Lower lobe of right lung (tissue), 2 donors: Measurements from ENCODE around the gene DUSP28. TPM values are rescaled to one million over a fixed set of nuclear protein-coding genes. Genes with fewer than 3 reads are reported as not detected.
"Not testable (repeated sequence)": the region's sequence is repeated elsewhere in the genome, so short reads cannot be mapped to it uniquely, and the experiment has no call there.

Source experiments
- ATAC-seq, 2 donors: fragments of 200-7000 bp; cut with Tn5 transposase; one replicate each; pipeline ENCODE4 v1.9.1; 2020 to 2022; ENCODE audit warnings: mild to moderate bottlenecking in 2 of 2, moderate library complexity in 2 of 2
- DNase-seq: peaks from one replicate; pipeline ENCODE4 v3.0.0-alpha.2; 2020
- H3K27ac ChIP-seq: fragments of 200-600 bp; one replicate; pipeline ENCODE4 v1.8.0; 2022
- H3K27me3 ChIP-seq: fragments of 200-600 bp; one replicate; pipeline ENCODE4 v1.8.0; 2022; ENCODE audit warnings: low read depth
- H3K36me3 ChIP-seq: fragments of 200-600 bp; one replicate; pipeline ENCODE4 v1.8.0; 2022; ENCODE audit warnings: mild to moderate bottlenecking
- H3K4me1 ChIP-seq: fragments of 200-600 bp; one replicate; pipeline ENCODE4 v1.8.0; 2022
- H3K4me3 ChIP-seq: fragments of 200-600 bp; one replicate; pipeline ENCODE4 v1.8.0; 2022; ENCODE audit warnings: mild to moderate bottlenecking
- H3K9me3 ChIP-seq: fragments of 200-600 bp; one replicate; pipeline ENCODE4 v1.8.0; 2022
- CTCF ChIP-seq: fragments of 200-600 bp; IDR thresholded peaks from one replicate; pipeline ENCODE4 v1.8.0; 2022; ENCODE audit warnings: antibody characterized with exemption, mild to moderate bottlenecking
- intact Hi-C: fragments of 100-400 bp; cut with DNase I; formaldehyde crosslinking; loops from one replicate; pipeline ENCODE4 v1.11.0; 2022
- total RNA-seq: library from RNA; stranded (reverse); fragmentation: NEBNext Ultra II Directional; extraction: Animal tissue kit (Norgen Biotek cat#: 25700); gene quantifications from one replicate; pipeline ENCODE4 v1.2.1, GENCODE V29; 2021
- donor health status: DM: no; HTN: yes; CAD: no; lungs with severe emphysema.

DUSP28 gene
- total RNA-seq, 1 donor from 2014 or later = 5.7 TPM

DNA sequence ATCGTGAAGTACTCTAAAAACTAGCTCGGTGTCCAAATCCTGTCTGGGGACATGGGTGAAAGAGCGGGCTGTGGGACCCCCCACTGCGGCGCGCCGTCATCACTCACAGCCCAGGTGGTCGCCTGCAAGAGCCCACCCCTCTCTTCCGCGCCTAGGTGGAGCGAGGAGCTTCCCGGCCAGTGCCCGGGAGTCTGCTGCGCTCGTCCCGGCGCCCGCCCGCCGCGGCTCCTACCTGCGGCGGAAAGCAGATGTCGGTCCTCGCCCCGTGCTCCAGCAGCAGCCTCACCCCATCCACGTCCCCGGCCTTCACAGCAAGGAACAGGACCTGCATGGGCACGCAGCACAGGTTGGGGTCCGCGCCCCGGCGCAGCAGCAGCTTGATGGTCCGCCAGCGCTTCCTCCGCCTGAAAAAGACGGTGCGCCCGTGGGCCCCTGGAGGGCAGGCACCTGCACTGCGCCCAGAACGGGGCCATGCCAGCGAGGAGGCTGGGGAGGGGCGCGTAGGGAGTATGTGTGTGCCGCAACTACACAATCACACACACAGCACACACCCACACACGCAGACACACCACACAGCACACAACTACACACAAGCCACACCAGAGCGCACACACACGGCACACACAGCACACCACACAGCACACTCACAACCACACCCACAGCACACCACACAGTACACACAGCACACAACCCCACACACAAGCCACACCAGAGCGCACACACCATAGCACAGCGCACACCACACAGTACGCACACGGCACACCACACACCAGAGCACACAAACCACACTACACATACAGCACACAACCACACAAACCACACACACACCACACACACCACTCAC, 39.8 kb upstream of the DUSP28 start:
- TF ChIP-seq CTCF = no peak
- Histone ChIP-seq H3K9me3 (no peaks in the 10 kb centered on the region), H3K27ac (no peak overlapping the region), H3K4me1 (peaks cover 6% of the 10 kb centered on the region), H3K27me3 (peaks cover 6% of the 10 kb centered on the region), H3K36me3 (peaks cover 27% of the 10 kb centered on the region), H3K4me3 (no peak overlapping the region)
- ATAC-seq = peak; percentile 28 to 48
- no peak for DNase-seq
- intact Hi-C loops = no loop called here

DNA sequence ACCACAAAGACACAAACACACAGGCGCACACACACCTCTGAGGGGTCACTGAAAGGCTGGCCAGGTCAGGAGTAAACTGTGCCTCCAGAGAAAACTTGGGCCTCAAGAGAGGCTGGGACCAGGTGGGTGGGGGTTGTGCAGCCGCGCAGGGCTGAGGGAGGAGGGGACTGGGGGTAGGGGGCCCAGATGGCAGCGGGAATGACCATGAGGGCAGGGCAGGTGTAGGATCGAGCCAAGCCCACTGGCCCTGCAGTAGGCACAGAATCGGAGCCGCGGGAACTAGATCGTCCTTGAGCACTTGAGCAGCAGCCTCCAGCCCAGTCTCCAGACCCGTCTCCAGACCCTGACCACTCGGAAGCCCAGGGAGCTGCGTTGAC, 39.2 kb upstream of the DUSP28 start:
- Histone ChIP-seq H3K9me3 (no peaks in the 10 kb centered on the region), H3K4me1 (peaks cover 6% of the 10 kb centered on the region), H3K27ac (no peak overlapping the region), H3K27me3 (peaks cover 6% of the 10 kb centered on the region), H3K4me3 (no peak overlapping the region), H3K36me3 (peaks cover 30% of the 10 kb centered on the region)
- no peak for TF ChIP-seq CTCF
- intact Hi-C loops = no loop called here
- no peak for ATAC-seq
- DNase-seq = no peak

- H3K4me1 ChIP-seq, H3K4me3 ChIP-seq, DNase-seq, ATAC-seq, H3K27ac ChIP-seq, intact Hi-C loops, H3K9me3 ChIP-seq, H3K27me3 ChIP-seq: not testable (repeated sequence)
- H3K36me3 ChIP-seq = peaks cover 30% of the 10 kb centered on the region
These were observed 38.3 kb upstream of the DUSP28 start for GRCh38 chr2:240521885-240522284.

DNA sequence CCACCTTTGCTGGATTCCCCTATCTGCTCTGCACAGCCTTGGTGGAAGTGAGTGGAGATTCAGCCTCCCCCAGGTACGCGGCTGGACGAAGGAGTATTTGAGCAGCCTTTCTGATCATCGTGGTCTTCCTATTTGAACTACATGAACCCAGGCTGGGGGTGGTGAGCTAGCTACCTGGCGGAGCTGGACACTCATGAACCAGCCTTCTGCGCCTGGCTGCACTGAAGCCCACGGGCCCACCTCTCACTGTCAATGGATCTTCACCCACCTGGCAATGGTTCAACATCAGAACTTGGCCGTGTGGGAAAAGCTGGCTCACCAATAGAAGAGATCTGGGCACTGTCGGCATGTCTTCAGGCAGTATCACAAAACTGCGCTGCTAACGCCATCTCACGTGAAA, 37.8 kb upstream of the DUSP28 start:
- Histone ChIP-seq H3K36me3 (peaks cover 30% of the 10 kb centered on the region), H3K4me3 (no peak overlapping the region), H3K9me3 (no peaks in the 10 kb centered on the region), H3K27me3 (peaks cover 6% of the 10 kb centered on the region), H3K4me1 (peaks cover 6% of the 10 kb centered on the region), H3K27ac (no peak overlapping the region)
- intact Hi-C loops = no loop called here
- no peak for DNase-seq
- no peak for TF ChIP-seq CTCF
- ATAC-seq = no peak

- H3K27me3 ChIP-seq = peaks cover 6% of the 10 kb centered on the region
- H3K9me3 ChIP-seq = no peaks in the 10 kb centered on the region
- no peak overlapping the region for H3K4me3 ChIP-seq
- H3K27ac ChIP-seq = no peak overlapping the region
- intact Hi-C loops = no loop called here
- H3K36me3 ChIP-seq = peaks cover 34% of the 10 kb centered on the region
- no peak for DNase-seq
- peaks cover 6% of the 10 kb centered on the region for H3K4me1 ChIP-seq
- ATAC-seq = no peak
- no peak for TF ChIP-seq CTCF
These were observed 36.5 kb upstream of the DUSP28 start for GRCh38 chr2:240523451-240524281.
